ENCODE measurements around the gene CFI.

CFI gene

DNA sequence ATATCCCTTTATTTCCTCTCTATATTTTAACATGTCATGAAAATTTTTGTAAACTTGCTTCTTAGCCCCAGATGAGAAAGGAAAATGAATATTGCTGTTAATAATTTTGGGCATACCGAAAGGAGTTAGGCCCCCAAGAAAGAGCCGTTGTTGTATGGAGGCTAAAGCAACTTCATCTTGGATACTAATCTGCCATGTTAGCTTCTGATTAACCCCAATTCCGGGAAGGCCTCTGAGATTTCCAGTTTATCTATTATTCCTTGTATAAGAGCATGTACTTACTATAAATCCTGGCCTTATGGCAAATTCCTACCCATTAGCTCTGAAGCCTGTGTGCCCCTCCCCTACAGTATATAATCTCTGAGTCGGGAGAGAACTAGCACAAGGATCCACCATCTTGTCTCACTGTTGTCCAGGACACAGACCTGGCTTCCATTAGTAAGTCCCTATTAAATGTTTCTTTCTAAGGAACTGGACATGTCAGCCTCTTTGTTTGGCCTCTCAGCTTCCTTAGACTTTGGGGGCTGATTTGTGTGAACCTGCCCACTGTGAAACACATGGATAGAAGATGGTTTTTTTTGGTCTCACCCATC, 51.1 kb downstream of the CFI start:
- no peak for TF ChIP-seq TAF1 (IDR thresholded peaks at IDR 0.05; ENCODE audit: borderline replicate concordance, insufficient read depth, low read length)
- TF ChIP-seq SIN3A (IDR thresholded peaks at IDR 0.05; ENCODE audit: borderline replicate concordance, insufficient read depth, low read length), result no peak
- TF ChIP-seq POLR2AphosphoS5 (IDR thresholded peaks at IDR 0.05; ENCODE audit: low read depth, low read length), result no peak
- TF ChIP-seq, protein P1, sequence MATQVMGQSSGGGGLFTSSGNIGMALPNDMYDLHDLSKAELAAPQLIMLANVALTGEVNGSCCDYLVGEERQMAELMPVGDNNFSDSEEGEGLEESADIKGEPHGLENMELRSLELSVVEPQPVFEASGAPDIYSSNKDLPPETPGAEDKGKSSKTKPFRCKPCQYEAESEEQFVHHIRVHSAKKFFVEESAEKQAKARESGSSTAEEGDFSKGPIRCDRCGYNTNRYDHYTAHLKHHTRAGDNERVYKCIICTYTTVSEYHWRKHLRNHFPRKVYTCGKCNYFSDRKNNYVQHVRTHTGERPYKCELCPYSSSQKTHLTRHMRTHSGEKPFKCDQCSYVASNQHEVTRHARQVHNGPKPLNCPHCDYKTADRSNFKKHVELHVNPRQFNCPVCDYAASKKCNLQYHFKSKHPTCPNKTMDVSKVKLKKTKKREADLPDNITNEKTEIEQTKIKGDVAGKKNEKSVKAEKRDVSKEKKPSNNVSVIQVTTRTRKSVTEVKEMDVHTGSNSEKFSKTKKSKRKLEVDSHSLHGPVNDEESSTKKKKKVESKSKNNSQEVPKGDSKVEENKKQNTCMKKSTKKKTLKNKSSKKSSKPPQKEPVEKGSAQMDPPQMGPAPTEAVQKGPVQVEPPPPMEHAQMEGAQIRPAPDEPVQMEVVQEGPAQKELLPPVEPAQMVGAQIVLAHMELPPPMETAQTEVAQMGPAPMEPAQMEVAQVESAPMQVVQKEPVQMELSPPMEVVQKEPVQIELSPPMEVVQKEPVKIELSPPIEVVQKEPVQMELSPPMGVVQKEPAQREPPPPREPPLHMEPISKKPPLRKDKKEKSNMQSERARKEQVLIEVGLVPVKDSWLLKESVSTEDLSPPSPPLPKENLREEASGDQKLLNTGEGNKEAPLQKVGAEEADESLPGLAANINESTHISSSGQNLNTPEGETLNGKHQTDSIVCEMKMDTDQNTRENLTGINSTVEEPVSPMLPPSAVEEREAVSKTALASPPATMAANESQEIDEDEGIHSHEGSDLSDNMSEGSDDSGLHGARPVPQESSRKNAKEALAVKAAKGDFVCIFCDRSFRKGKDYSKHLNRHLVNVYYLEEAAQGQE (IDR thresholded peaks at IDR 0.05; ENCODE audit: insufficient read depth in 1 of 2, low read depth in 2 of 2, low read length in 2 of 2), result no peak
- TF ChIP-seq FOXP2 (optimal IDR thresholded peaks at IDR 0.05; ENCODE audit: borderline replicate concordance, extremely low read depth, extremely low read length, insufficient read depth), result no peak

DNA sequence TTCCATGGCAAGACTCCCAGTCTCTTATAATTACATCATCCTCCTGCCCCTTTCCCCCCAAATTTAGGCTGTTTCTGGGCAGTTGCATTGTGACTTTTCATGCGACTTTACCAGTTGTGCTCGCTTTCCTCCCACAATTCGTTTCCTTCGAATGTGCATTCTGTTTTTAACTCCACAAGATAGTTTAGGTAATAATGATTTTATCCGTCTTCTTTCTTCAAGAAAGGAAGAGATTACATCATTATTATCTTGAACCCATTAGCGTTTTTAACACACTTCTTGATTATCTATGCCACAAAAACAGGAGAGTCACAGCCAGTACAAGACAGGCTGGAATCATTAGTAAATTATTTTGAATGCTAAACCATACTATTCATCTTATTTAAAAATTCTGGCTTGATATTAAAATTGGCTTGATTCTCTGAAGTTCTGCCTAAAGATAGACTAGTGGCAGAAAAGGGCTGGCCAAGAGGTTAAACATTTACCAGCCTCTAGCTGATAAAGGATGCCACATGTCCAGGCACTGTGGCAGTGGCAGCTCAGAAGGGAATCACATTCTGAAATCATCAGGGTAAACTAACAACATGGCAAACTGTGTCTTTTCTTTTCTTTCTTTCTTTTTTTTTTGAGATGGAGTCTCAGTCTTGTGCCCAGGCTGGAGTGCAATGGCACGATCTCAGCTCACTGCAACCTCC, 52.3 kb downstream of the CFI start:
- TF ChIP-seq SIN3A (IDR thresholded peaks at IDR 0.05; ENCODE audit: borderline replicate concordance, insufficient read depth, low read length) (no peak), TAF1 (IDR thresholded peaks at IDR 0.05; ENCODE audit: borderline replicate concordance, insufficient read depth, low read length) (no peak), FOXP2 (optimal IDR thresholded peaks at IDR 0.05; ENCODE audit: borderline replicate concordance, extremely low read depth, extremely low read length, insufficient read depth) (no peak), POLR2AphosphoS5 (IDR thresholded peaks at IDR 0.05; ENCODE audit: low read depth, low read length) (no peak)
- TF ChIP-seq, protein P1 (IDR thresholded peaks at IDR 0.05; ENCODE audit: insufficient read depth in 1 of 2, low read depth in 2 of 2, low read length in 2 of 2), result no peak

DNA sequence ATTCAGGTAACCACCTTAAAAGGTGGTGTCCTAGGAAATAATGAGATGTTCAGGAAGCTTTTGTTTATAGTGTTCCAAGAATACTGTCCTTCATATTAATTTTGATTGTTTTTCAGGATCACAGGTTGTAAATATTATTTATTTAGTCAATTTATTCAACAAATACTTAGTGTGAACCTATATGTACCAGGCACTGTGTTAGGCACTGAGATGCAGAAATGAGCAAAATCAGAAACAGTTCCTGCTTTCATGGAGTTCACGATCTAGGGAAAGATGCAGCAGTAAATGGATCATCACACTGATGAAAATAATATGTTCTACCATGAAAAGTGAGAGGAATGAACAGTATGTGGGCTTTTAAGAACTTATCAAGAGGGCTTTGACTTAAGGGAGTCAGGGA, 53.7 kb downstream of the CFI start:
- TF ChIP-seq SIN3A (IDR thresholded peaks at IDR 0.05; ENCODE audit: borderline replicate concordance, insufficient read depth, low read length) (no peak), TAF1 (IDR thresholded peaks at IDR 0.05; ENCODE audit: borderline replicate concordance, insufficient read depth, low read length) (no peak), POLR2AphosphoS5 (IDR thresholded peaks at IDR 0.05; ENCODE audit: low read depth, low read length) (no peak), FOXP2 (optimal IDR thresholded peaks at IDR 0.05; ENCODE audit: borderline replicate concordance, extremely low read depth, extremely low read length, insufficient read depth) (no peak)
- TF ChIP-seq, protein P1 (IDR thresholded peaks at IDR 0.05; ENCODE audit: insufficient read depth in 1 of 2, low read depth in 2 of 2, low read length in 2 of 2), result no peak

DNA sequence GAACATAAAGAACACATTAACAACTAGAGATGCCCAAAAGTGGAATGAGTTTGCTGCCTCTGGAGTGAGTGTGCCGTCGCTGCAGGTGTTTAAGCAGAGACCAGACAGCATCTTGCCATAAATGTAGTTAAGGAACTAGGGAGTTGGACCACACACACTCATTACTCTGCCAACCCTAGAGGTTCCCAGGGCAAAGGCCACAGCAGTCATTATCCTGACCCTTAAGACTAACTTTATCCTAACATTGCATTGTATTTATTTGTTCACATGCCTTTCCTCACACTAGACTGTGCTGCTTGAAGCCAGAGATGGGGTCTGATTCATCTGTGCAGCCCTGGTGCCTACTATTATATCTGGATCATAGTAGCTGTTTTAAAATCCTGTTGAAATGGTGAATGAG, 55.1 kb downstream of the CFI start:
- TF ChIP-seq FOXP2 (optimal IDR thresholded peaks at IDR 0.05; ENCODE audit: borderline replicate concordance, extremely low read depth, extremely low read length, insufficient read depth), result no peak

DNA sequence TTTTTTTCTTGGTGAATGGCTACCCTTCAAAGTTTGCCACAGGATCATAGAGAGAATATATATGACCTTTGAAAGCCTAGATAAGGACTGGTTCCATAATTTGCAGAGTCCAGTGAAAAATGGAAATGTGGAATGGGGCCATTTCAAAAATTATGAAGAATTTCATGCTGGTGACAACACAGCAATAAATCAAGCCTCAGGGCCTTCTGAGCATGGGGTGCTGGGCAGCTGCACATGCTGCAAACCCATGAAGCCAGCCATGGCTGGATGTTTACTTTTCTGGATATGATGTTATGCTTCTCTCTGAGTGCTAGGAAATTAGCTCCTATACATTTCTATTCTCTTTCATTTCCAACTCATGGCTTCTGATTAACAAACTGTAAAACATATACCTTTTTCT, 56.0 kb downstream of the CFI start:
- TF ChIP-seq TAF1 (IDR thresholded peaks at IDR 0.05; ENCODE audit: borderline replicate concordance, insufficient read depth, low read length) (no peak), SIN3A (IDR thresholded peaks at IDR 0.05; ENCODE audit: borderline replicate concordance, insufficient read depth, low read length) (no peak), FOXP2 (optimal IDR thresholded peaks at IDR 0.05; ENCODE audit: borderline replicate concordance, extremely low read depth, extremely low read length, insufficient read depth) (no peak), POLR2AphosphoS5 (IDR thresholded peaks at IDR 0.05; ENCODE audit: low read depth, low read length) (no peak)
- TF ChIP-seq, protein P1 (IDR thresholded peaks at IDR 0.05; ENCODE audit: insufficient read depth in 1 of 2, low read depth in 2 of 2, low read length in 2 of 2), result no peak

Measured in PFSK-1 (cell line).